ENCODE data around the gene ZNF782. TPM values are rescaled to one million over a fixed set of nuclear protein-coding genes. Genes with fewer than 3 reads are reported as not detected.

Gene ZNF782
- polyA plus RNA-seq, 2 of the 4 experiments (the other 2 are of a cell fraction), result 1.9 to 2.1 TPM

- Histone ChIP-seq H3K4me1 (no peaks in the 10 kb centered on the region), H3K27ac (peak overlapping the region; percentile 77 to 90), H3K4me3 (peak overlapping the region; percentile 63), H3K4me2 (peak overlapping the region; percentile 80), H3K9me3 (peaks cover 58% of the 10 kb centered on the region)
- ChIA-PET POLR2A (no interaction called here), CTCF (no interaction called here)
- no peak for DNase-seq (ENCODE audit: low read depth in 1 of 2, low spot score in 1 of 2)
- TF ChIP-seq GATA3 (IDR thresholded peaks at IDR 0.05; ENCODE audit: borderline replicate concordance), result no peak
- no peak for TF ChIP-seq MAX (IDR thresholded peaks at IDR 0.05)
- TF ChIP-seq MYC (IDR thresholded peaks at IDR 0.05; ENCODE audit: borderline replicate concordance, low read length), result no peak
- no peak for TF ChIP-seq ZC3H11A (IDR thresholded peaks at IDR 0.05)
- no peak for TF ChIP-seq ZNF302 (CRISPR knock-in tag; IDR thresholded peaks at IDR 0.05)
- no peak for TF ChIP-seq POLR2A (IDR thresholded peaks at IDR 0.05; ENCODE audit: low read length)
- TF ChIP-seq ATOH8 (CRISPR knock-in tag; IDR thresholded peaks at IDR 0.05; ENCODE audit: low read depth), result no peak
- TF ChIP-seq JUN (IDR thresholded peaks at IDR 0.05), result no peak; a peak in 1 of 5 replicates
- TF ChIP-seq RNF2 (IDR thresholded peaks at IDR 0.05; ENCODE audit: borderline replicate concordance, low read depth), result no peak
- no peak for TF ChIP-seq NFE2L2 (conservative IDR thresholded peaks at IDR 0.05; ENCODE audit: low read length)
- no peak for FAIRE-seq
- peak in 1 of 2 experiments; percentile 65; a peak in 2 of 6 replicates for ATAC-seq
- 23% methylated on average over 21 of the region's 23 CpGs for WGBS (ENCODE audit: missing lambda C conversion rate)
Observed at GRCh38 chr9:96777426-96777864, 76.9 kb downstream of the ZNF782 start.

GRCh38 chr9:96771124-96771523 is 83.2 kb downstream of the ZNF782 start:
- DNase-seq (ENCODE audit: low read depth in 1 of 2, low spot score in 1 of 2) (no peak), ATAC-seq (no peak), FAIRE-seq (no peak)
- TF ChIP-seq RCOR1 (IDR thresholded peaks at IDR 0.05; ENCODE audit: low read depth, low read length) (no peak), ESRRA (IDR thresholded peaks at IDR 0.05; ENCODE audit: borderline replicate concordance, low read length) (no peak), HMGXB4 (CRISPR knock-in tag; IDR thresholded peaks at IDR 0.05; ENCODE audit: borderline replicate concordance) (no peak), NPAS2 (CRISPR knock-in tag; IDR thresholded peaks at IDR 0.05; ENCODE audit: borderline replicate concordance) (no peak), FOXS1 (CRISPR knock-in tag; IDR thresholded peaks at IDR 0.05) (no peak), RAD21 (conservative IDR thresholded peaks at IDR 0.05 in 1 of 2, IDR thresholded peaks at IDR 0.05 in 1 of 2) (no peak), RARB (CRISPR knock-in tag; IDR thresholded peaks at IDR 0.05) (no peak), JUNB (IDR thresholded peaks at IDR 0.05) (no peak), EHMT2 (IDR thresholded peaks at IDR 0.05; ENCODE audit: low read depth) (no peak), ZC3H11A (IDR thresholded peaks at IDR 0.05) (no peak), RNF2 (IDR thresholded peaks at IDR 0.05; ENCODE audit: borderline replicate concordance, low read depth) (no peak), HOXA7 (CRISPR knock-in tag; IDR thresholded peaks at IDR 0.05) (no peak)
- no peak overlapping the region for H3K27ac ChIP-seq
- 95% methylated on average over 2 of the region's 2 CpGs for WGBS (ENCODE audit: missing lambda C conversion rate)
- ChIA-PET CTCF (no interaction called here), POLR2A (no interaction called here)
- H3K9me3 ChIP-seq, result peaks cover 94% of the 10 kb centered on the region
- H3K4me2 ChIP-seq, result no peak overlapping the region
- H3K4me1 ChIP-seq, result no peaks in the 10 kb centered on the region
- H3K4me3 ChIP-seq, result no peak overlapping the region

- no peak overlapping the region for H3K4me3 ChIP-seq
- no peak overlapping the region for H3K27ac ChIP-seq
- H3K4me1 ChIP-seq, result no peaks in the 10 kb centered on the region
- CTCF ChIA-PET, result no interaction called here
- H3K9me3 ChIP-seq, result peaks cover 94% of the 10 kb centered on the region
- H3K4me2 ChIP-seq, result no peak overlapping the region
- no peak for DNase-seq (ENCODE audit: low read depth in 1 of 2, low spot score in 1 of 2)
- FAIRE-seq, result no peak
- no peak for ATAC-seq
- WGBS (ENCODE audit: missing lambda C conversion rate), result 92% methylated on average over 6 of the region's 6 CpGs
- POLR2A ChIA-PET, result no interaction called here
- TF ChIP-seq CHD2 (IDR thresholded peaks at IDR 0.05; ENCODE audit: low read length, partially characterized antibody) (no peak), HES2 (IDR thresholded peaks at IDR 0.05) (no peak), HMGXB4 (CRISPR knock-in tag; IDR thresholded peaks at IDR 0.05; ENCODE audit: borderline replicate concordance) (no peak), TP53 (CRISPR knock-in tag; IDR thresholded peaks at IDR 0.05) (no peak), REST (IDR thresholded peaks at IDR 0.05) (no peak), ZFP36 (IDR thresholded peaks at IDR 0.05; ENCODE audit: borderline replicate concordance, partially characterized antibody) (no peak), ATOH8 (CRISPR knock-in tag; IDR thresholded peaks at IDR 0.05; ENCODE audit: low read depth) (no peak)
Observed at GRCh38 chr9:96769989-96770388, 84.3 kb downstream of the ZNF782 start.

Data from A549 (cell line).